Endothelial cell of umbilical vein (primary cell): ENCODE results near the gene DENND1C.

Experiments
- CTCF ChIP-seq, 2 donors: IDR thresholded peaks; 1 replicate in 1 of 2; 2 replicates in 1 of 2; pipeline ENCODE4 v1.5.1; 2011; ENCODE audit warnings: low read length in 2 of 2, mild to moderate bottlenecking in 2 of 2, moderate library complexity in 2 of 2, control low read depth in 1 of 2, inconsistent platforms in 1 of 2, low read depth in 1 of 2; ENCODE audit not compliant: insufficient read depth in 1 of 2; ENCODE audit errors: extremely low read depth in 1 of 2
- EZH2 ChIP-seq: IDR thresholded peaks from 2 replicates; pipeline ENCODE4 v1.6.1; 2012; ENCODE audit warnings: borderline replicate concordance, low read depth, mild to moderate bottlenecking, moderate library complexity, low read length, inconsistent platforms; ENCODE audit not compliant: severe bottlenecking
- FOS ChIP-seq: IDR thresholded peaks from 2 replicates; pipeline ENCODE4 v1.6.1; 2011; ENCODE audit warnings: mild to moderate bottlenecking, low read length, moderate library complexity, borderline replicate concordance; ENCODE audit not compliant: insufficient read depth
- GATA2 ChIP-seq: IDR thresholded peaks from 2 replicates; pipeline ENCODE4 v1.7.0; 2011; ENCODE audit warnings: low read depth, mild to moderate bottlenecking, moderate library complexity, mixed read lengths, low read length; ENCODE audit not compliant: insufficient read length, insufficient read depth
- JUN ChIP-seq: IDR thresholded peaks from 2 replicates; pipeline ENCODE4 v1.6.1; 2011; ENCODE audit warnings: borderline replicate concordance, low read depth; ENCODE audit not compliant: insufficient read length, insufficient read depth
- MAX ChIP-seq: IDR thresholded peaks from 2 replicates; pipeline ENCODE4 v1.6.1; 2011; ENCODE audit not compliant: insufficient read depth, insufficient read length
- MYC ChIP-seq: IDR thresholded peaks from one replicate; pipeline ENCODE4 v1.6.1; 2011; ENCODE audit warnings: mild to moderate bottlenecking, low read depth, low read length
- POLR2A ChIP-seq: IDR thresholded peaks from 2 replicates; pipeline ENCODE4 v1.6.1; 2012; ENCODE audit warnings: low read depth, mild to moderate bottlenecking, control low read depth, low read length
- POLR2AphosphoS5 ChIP-seq: IDR thresholded peaks from 2 replicates; pipeline ENCODE4 v1.6.1; 2012; ENCODE audit warnings: low read depth, mild to moderate bottlenecking, control low read depth, low read length, moderate library complexity; ENCODE audit not compliant: insufficient read depth

GRCh38 chr19:6421075-6422014 is 60.2 kb downstream of the DENND1C start:
- no peak for TF ChIP-seq EZH2
- TF ChIP-seq POLR2A, result no peak
- TF ChIP-seq CTCF (IDR thresholded peaks at IDR 0.05; ENCODE audit: extremely low read depth in 1 of 2, insufficient read depth in 1 of 2, low read depth in 1 of 2, low read length in 2 of 2), result no peak
- TF ChIP-seq POLR2AphosphoS5, result no peak
- no peak for TF ChIP-seq JUN
- TF ChIP-seq MAX, result no peak
- TF ChIP-seq GATA2, result no peak
- TF ChIP-seq MYC, result no peak
- TF ChIP-seq FOS, result no peak
